Trophoblast cell (in vitro differentiated cells and primary cell): ENCODE results near the gene SPAG9.

Source experiments
- DNase-seq, 2 donors: peaks; one replicate each; pipeline ENCODE4 v3.0.0-alpha.2; 2016
- H2AFZ ChIP-seq: 2 replicates; pipeline ENCODE4 v1.6.1; 2013; ENCODE audit warnings: low read length, moderate library complexity, mild to moderate bottlenecking; ENCODE audit not compliant: insufficient read depth, poor library complexity
- H2AK5ac ChIP-seq: 2 replicates; pipeline ENCODE4 v1.6.1; 2013; ENCODE audit warnings: mild to moderate bottlenecking, low read length
- H2BK120ac ChIP-seq: 2 replicates; pipeline ENCODE4 v1.6.1; 2013; ENCODE audit warnings: low read length, mild to moderate bottlenecking, moderate library complexity; ENCODE audit not compliant: insufficient read depth, poor library complexity
- H2BK12ac ChIP-seq: 2 replicates; pipeline ENCODE4 v1.6.1; 2013; ENCODE audit warnings: mild to moderate bottlenecking, low read length, moderate library complexity
- H2BK5ac ChIP-seq: 2 replicates; pipeline ENCODE4 v1.6.1; 2013; ENCODE audit warnings: low read length, low read depth, moderate library complexity, mild to moderate bottlenecking; ENCODE audit not compliant: poor library complexity
- H3K14ac ChIP-seq: 2 replicates; pipeline ENCODE4 v1.6.1; 2013; ENCODE audit warnings: mild to moderate bottlenecking, low read length
- H3K18ac ChIP-seq: 2 replicates; pipeline ENCODE4 v1.6.1; 2013; ENCODE audit warnings: mild to moderate bottlenecking, low read length
- H3K23ac ChIP-seq: 2 replicates; pipeline ENCODE4 v1.6.1; 2013; ENCODE audit warnings: low read length
- H3K27ac ChIP-seq: 2 replicates; pipeline ENCODE4 v1.5.1; 2013; ENCODE audit warnings: low read depth, mild to moderate bottlenecking, inconsistent platforms, low read length, moderate library complexity
- H3K27me3 ChIP-seq: 2 replicates; pipeline ENCODE4 v1.6.1; 2013; ENCODE audit warnings: inconsistent platforms, mild to moderate bottlenecking, low read length, moderate library complexity; ENCODE audit not compliant: insufficient read depth
- H3K36me3 ChIP-seq, 2 experiments: 1 replicate in 1 of 2; 2 replicates in 1 of 2; pipeline ENCODE4 v1.6.1; 2013; ENCODE audit warnings: low read length in 2 of 2, mild to moderate bottlenecking in 2 of 2, moderate library complexity in 1 of 2; ENCODE audit not compliant: insufficient read depth in 2 of 2, control insufficient read depth in 1 of 2
- H3K4ac ChIP-seq: 2 replicates; pipeline ENCODE4 v1.6.1; 2013; ENCODE audit warnings: low read depth, mild to moderate bottlenecking, low read length, moderate library complexity
- H3K4me1 ChIP-seq, 2 experiments: 1 replicate in 1 of 2; 2 replicates in 1 of 2; pipeline ENCODE4 v1.6.1; 2013; ENCODE audit warnings: low read length in 2 of 2, mild to moderate bottlenecking in 2 of 2, moderate library complexity in 1 of 2; ENCODE audit not compliant: insufficient read depth in 2 of 2, control insufficient read depth in 1 of 2
- H3K4me2 ChIP-seq: 2 replicates; pipeline ENCODE4 v1.6.1; 2013; ENCODE audit warnings: inconsistent platforms, mild to moderate bottlenecking, low read length, moderate library complexity
- H3K4me3 ChIP-seq: 2 replicates; pipeline ENCODE4 v1.5.1; 2013; ENCODE audit warnings: mild to moderate bottlenecking, low read depth, low read length, inconsistent platforms
- H3K79me1 ChIP-seq: one replicate; pipeline ENCODE4 v1.6.1; 2013; ENCODE audit warnings: low read length
- H3K79me2 ChIP-seq: 2 replicates; pipeline ENCODE4 v1.6.1; 2013; ENCODE audit warnings: low read length, mild to moderate bottlenecking; ENCODE audit not compliant: control insufficient read depth, insufficient read depth, poor library complexity
- H3K9ac ChIP-seq: 2 replicates; pipeline ENCODE4 v1.6.1; 2013; ENCODE audit warnings: mild to moderate bottlenecking, low read length
- H3K9me3 ChIP-seq: 2 replicates; pipeline ENCODE4 v1.6.1; 2013; ENCODE audit warnings: low read depth, mild to moderate bottlenecking, control low read depth, inconsistent platforms, low read length; ENCODE audit not compliant: insufficient read depth
- H4K12ac ChIP-seq: 2 replicates; pipeline ENCODE4 v1.6.1; 2013; ENCODE audit warnings: low read depth, mild to moderate bottlenecking, low read length, moderate library complexity
- H4K8ac ChIP-seq: 2 replicates; pipeline ENCODE4 v1.6.1; 2013; ENCODE audit warnings: low read depth, mild to moderate bottlenecking, low read length, moderate library complexity
- H4K91ac ChIP-seq: one replicate; pipeline ENCODE4 v1.6.1; 2013; ENCODE audit warnings: low read depth, mild to moderate bottlenecking, low read length, moderate library complexity
- WGBS: extraction: QIAGEN DNeasy Blood & Tissue Kit; methylation state at CpG from one replicate; pipeline ENCODE4 v1.1.7; 2013; ENCODE audit warnings: missing lambda C conversion rate; ENCODE audit not compliant: insufficient read length, insufficient coverage; ENCODE audit errors: extremely low coverage; 5-methylcytosine and 5-hydroxymethylcytosine counted together

Gene SPAG9

GRCh38 chr17:50934672-50935220 is 185.9 kb downstream of the SPAG9 start:
- Histone ChIP-seq H3K23ac (no peak overlapping the region), H3K18ac (no peak overlapping the region), H2BK5ac (no peak overlapping the region), H2AK5ac (no peak overlapping the region), H3K27me3 (no peaks in the 10 kb centered on the region), H3K9me3 (peaks cover 3% of the 10 kb centered on the region), H3K9ac (no peak overlapping the region), H2BK12ac (no peak overlapping the region), H3K14ac (no peak overlapping the region), H4K8ac (no peak overlapping the region), H4K12ac (no peak overlapping the region), H3K4me2 (no peak overlapping the region), H3K36me3 (no peaks in the 10 kb centered on the region), H3K79me2 (no peaks in the 10 kb centered on the region), H3K4me1 (peaks cover 3 to 6% of the 10 kb centered on the region in 2 experiments), H3K4ac (no peak overlapping the region), H2BK120ac (no peak overlapping the region), H3K27ac (no peak overlapping the region), H2AFZ (no peak overlapping the region), H4K91ac (no peak overlapping the region), H3K4me3 (no peak overlapping the region), H3K79me1 (peaks cover 6% of the 10 kb centered on the region)
- no peak for DNase-seq
- WGBS = no CpG with 5 or more reads among the region's 15 CpGs

GRCh38 chr17:50934161-50934560 is 186.5 kb downstream of the SPAG9 start:
- Histone ChIP-seq H2BK5ac (no peak overlapping the region), H3K18ac (no peak overlapping the region), H3K36me3 (no peaks in the 10 kb centered on the region), H3K4ac (no peak overlapping the region), H4K91ac (no peak overlapping the region), H3K4me3 (no peak overlapping the region), H3K9ac (no peak overlapping the region), H4K12ac (no peak overlapping the region), H3K27me3 (no peaks in the 10 kb centered on the region), H3K4me1 (peaks cover 3 to 6% of the 10 kb centered on the region in 2 experiments), H4K8ac (no peak overlapping the region), H2AFZ (no peak overlapping the region), H3K14ac (no peak overlapping the region), H3K79me2 (no peaks in the 10 kb centered on the region), H3K4me2 (no peak overlapping the region), H2BK120ac (no peak overlapping the region), H3K23ac (no peak overlapping the region), H2BK12ac (no peak overlapping the region), H3K27ac (no peak overlapping the region), H3K9me3 (peaks cover 3% of the 10 kb centered on the region), H3K79me1 (peaks cover 6% of the 10 kb centered on the region), H2AK5ac (no peak overlapping the region)
- WGBS = no CpG with 5 or more reads among the region's 4 CpGs
- no peak for DNase-seq

- H2AK5ac ChIP-seq = no peak overlapping the region
- H2BK12ac ChIP-seq = peak overlapping the region; percentile 32
- H2BK120ac ChIP-seq = peak overlapping the region; percentile 74
- H3K27me3 ChIP-seq = no peaks in the 10 kb centered on the region
- peak overlapping the region; percentile 63 for H4K8ac ChIP-seq
- H3K79me1 ChIP-seq = peaks cover 6% of the 10 kb centered on the region
- H2BK5ac ChIP-seq = no peak overlapping the region
- H3K4ac ChIP-seq = no peak overlapping the region
- no peak overlapping the region for H3K23ac ChIP-seq
- peak overlapping the region; percentile 64 for H2AFZ ChIP-seq
- peak overlapping the region; percentile 93 for H3K4me2 ChIP-seq
- no peak overlapping the region for H3K27ac ChIP-seq
- peak overlapping the region; percentile 43 for H4K12ac ChIP-seq
- peaks cover 1% of the 10 kb centered on the region for H3K9me3 ChIP-seq
- no peaks in the 10 kb centered on the region for H3K36me3 ChIP-seq
- H3K9ac ChIP-seq = no peak overlapping the region
- no peak overlapping the region for H3K14ac ChIP-seq
- peak; percentile 86 to 89 for DNase-seq
- peaks cover 3 to 6% of the 10 kb centered on the region in 2 experiments for H3K4me1 ChIP-seq
- WGBS = no CpG with 5 or more reads among the region's 62 CpGs
- H3K18ac ChIP-seq = no peak overlapping the region
- peak overlapping the region; percentile 57 for H3K4me3 ChIP-seq
- no peaks in the 10 kb centered on the region for H3K79me2 ChIP-seq
- peak overlapping the region; percentile 69 for H4K91ac ChIP-seq
These were observed 189.3 kb downstream of the SPAG9 start for GRCh38 chr17:50931144-50931908.

GRCh38 chr17:50928646-50929045 is 192.0 kb downstream of the SPAG9 start:
- Histone ChIP-seq H2AFZ (no peak overlapping the region), H4K12ac (no peak overlapping the region), H3K14ac (no peak overlapping the region), H3K18ac (no peak overlapping the region), H4K8ac (no peak overlapping the region), H3K4me3 (no peak overlapping the region), H3K4me2 (no peak overlapping the region), H3K79me2 (no peaks in the 10 kb centered on the region), H3K4me1 (peaks cover 3 to 6% of the 10 kb centered on the region in 2 experiments), H3K79me1 (peaks cover 6% of the 10 kb centered on the region), H3K36me3 (no peaks in the 10 kb centered on the region), H3K4ac (no peak overlapping the region), H2BK120ac (no peak overlapping the region), H2BK5ac (no peak overlapping the region), H3K9ac (no peak overlapping the region), H3K23ac (no peak overlapping the region), H2AK5ac (no peak overlapping the region), H4K91ac (no peak overlapping the region), H3K27me3 (no peaks in the 10 kb centered on the region), H2BK12ac (no peak overlapping the region), H3K9me3 (no peaks in the 10 kb centered on the region), H3K27ac (no peak overlapping the region)
- no peak for DNase-seq
- whole genome bisulfite sequencing = no CpG with 5 or more reads among the region's 4 CpGs
